PC-3 (cell line): ENCODE results near the gene NEAT1.

Experiments
- CTCF ChIP-seq: fragments of 300-600 bp; sonication (generic); conservative IDR thresholded peaks from 2 replicates; pipeline ENCODE4 v1.5.1; 2017; ENCODE audit warnings: antibody characterized with exemption, low read depth, mild to moderate bottlenecking, low read length
- EZH2 ChIP-seq: fragments of 300-600 bp; sonication (generic); IDR thresholded peaks from one replicate; pipeline ENCODE4 v1.6.1; 2017; ENCODE audit warnings: antibody characterized with exemption, mild to moderate bottlenecking, low read length; ENCODE audit not compliant: unreplicated experiment

GRCh38 chr11:65396769-65397745 is 25.5 kb upstream of the NEAT1 start:
- TF ChIP-seq CTCF (no peak), EZH2 (no peak)
